Spleen (tissue), 11 donors: ENCODE measurements around the gene SEC11A. TPM values are rescaled to one million over a fixed set of nuclear protein-coding genes. Genes with fewer than 3 reads are reported as not detected.
A peak's percentile ranks its signal among the peaks of the same experiment; 100 is the strongest.
"Not testable (repeated sequence)": the region's sequence is repeated elsewhere in the genome, so short reads cannot be mapped to it uniquely, and the experiment has no call there.

Experiments used
- DNase-seq: peaks from one replicate; pipeline ENCODE4 v3.0.0-alpha.2; 2020
- H3K27ac ChIP-seq, 8 donors: fragments of 200-600 bp; sonication (generic) in 7 of 8; 1 replicate in 4 of 8; 2 replicates in 4 of 8; pipeline versions ENCODE4 v1.5.0 to v1.8.0; 2016 to 2021; ENCODE audit warnings: inconsistent platforms in 4 of 8, mild to moderate bottlenecking in 4 of 8, moderate library complexity in 1 of 8
- H3K27me3 ChIP-seq, 7 donors: fragments of 200-600 bp; sonication (generic) in 6 of 7; replicated peaks in 1 of 7; 1 replicate in 4 of 7; 2 replicates in 3 of 7; pipeline versions ENCODE4 v1.5.0 to v1.8.0; 2016 to 2021; ENCODE audit warnings: inconsistent platforms in 3 of 7, mild to moderate bottlenecking in 1 of 7
- H3K36me3 ChIP-seq, 6 donors: fragments of 200-600 bp; sonication (generic) in 5 of 6; 1 replicate in 4 of 6; 2 replicates in 2 of 6; pipeline versions ENCODE4 v1.5.0 to v1.8.0; 2016 to 2021; ENCODE audit warnings: inconsistent platforms in 2 of 6
- H3K4me1 ChIP-seq, 6 donors: fragments of 200-600 bp; sonication (generic) in 5 of 6; 1 replicate in 3 of 6; 2 replicates in 3 of 6; pipeline versions ENCODE4 v1.5.0 to v1.8.0; 2016 to 2021; ENCODE audit warnings: inconsistent platforms in 3 of 6
- H3K4me3 ChIP-seq, 8 donors: fragments of 200-600 bp; sonication (generic) in 7 of 8; 1 replicate in 4 of 8; 2 replicates in 4 of 8; pipeline versions ENCODE4 v1.5.0 to v1.8.0; 2016 to 2021; ENCODE audit warnings: inconsistent platforms in 4 of 8, mild to moderate bottlenecking in 4 of 8, moderate library complexity in 2 of 8
- H3K9me3 ChIP-seq, 8 donors: fragments of 200-600 bp; sonication (generic) in 7 of 8; 1 replicate in 4 of 8; 2 replicates in 4 of 8; pipeline versions ENCODE4 v1.5.0 to v1.8.0; 2016 to 2021; ENCODE audit warnings: inconsistent platforms in 4 of 8
- CTCF ChIP-seq, 11 experiments: fragments of 200-600 bp in 7 of 11; fragments of 450-650 bp in 4 of 11; sonication (generic) in 4 of 11; IDR thresholded peaks in 8 of 11; conservative IDR thresholded peaks in 3 of 11; 1 replicate in 7 of 11; 2 replicates in 4 of 11; pipeline versions ENCODE4 v1.4.0 to v1.8.0; 2016 to 2021; ENCODE audit warnings: antibody characterized with exemption in 11 of 11, inconsistent platforms in 4 of 11, mild to moderate bottlenecking in 1 of 11
- POLR2A ChIP-seq, 3 donors: fragments of 450-650 bp; IDR thresholded peaks; one replicate each; pipeline ENCODE4 v1.5.1; 2017; ENCODE audit warnings: antibody characterized with exemption in 3 of 3, mild to moderate bottlenecking in 1 of 3
- POLR2AphosphoS5 ChIP-seq, 3 donors: sonication (generic); formaldehyde crosslinking; IDR thresholded peaks; one replicate each; pipeline ENCODE4 v1.5.1; 2017; ENCODE audit warnings: antibody characterized with exemption in 3 of 3
- WGBS, 5 donors: extraction: QIAGEN DNeasy Blood & Tissue Kit in 3 of 5; methylation state at CpG; one replicate each; pipeline versions ENCODE4 v1.1.5 to v1.1.7; 2013 to 2018; 5-methylcytosine and 5-hydroxymethylcytosine counted together
- intact Hi-C: fragments of 100-400 bp; cut with DNase I; formaldehyde crosslinking; loops from one replicate; pipeline ENCODE4 v1.15.0; 2023; ENCODE audit warnings: low total_unique reads
- polyA plus RNA-seq, 3 donors: library from polyadenylated mRNA; stranded (reverse); fragments of 200-250 nt; gene quantifications; one replicate each; pipeline ENCODE4 v1.2.1, GENCODE V29; 2013
- total RNA-seq, 7 donors: library from RNA; depleted of rRNA in 3 of 7; stranded (reverse); fragments of >200 nt in 3 of 7; fragmentation: NEBNext Ultra II Directional in 4 of 7; extraction: Animal tissue kit (Norgen Biotek cat#: 25700) in 4 of 7; gene quantifications; one replicate each; pipeline versions ENCODE4 v1.1.0 to v1.2.1, GENCODE V29; 2016 to 2021
- donor health status: healthy with polysubstance abuse.
- donor health status: DM: no; HTN: no; CAD: no; lungs with moderate emphysema.
- donor health status: DM: no; HTN: no; CAD: no.
- donor health status: Bipolar disorder and iron deficiency.
- donor health status: healthy.
- donor health status: DM: no; HTN: no; CAD: no.
- donor health status: DM: yes; HTN: yes; CAD: no.

Gene SEC11A
- total and polyA plus RNA-seq, 10 donors, result 86.5 to 139 (median 98.9) TPM

GRCh38 chr15:84689858-84690257 is 26.1 kb downstream of the SEC11A start:
- Histone ChIP-seq H3K36me3 (peaks cover 0 to 67% (median 36%) of the 10 kb centered on the region in 6 donors), H3K9me3 (no peaks in the 10 kb centered on the region), H3K27ac (no peak overlapping the region), H3K27me3 (no peaks in the 10 kb centered on the region), H3K4me1 (peaks cover 0 to 37% (median 12%) of the 10 kb centered on the region in 6 donors), H3K4me3 (no peak overlapping the region)
- intact Hi-C loops, result no loop called here
- DNase-seq, result no peak
- TF ChIP-seq CTCF (IDR thresholded peaks at IDR 0.05 in 8 of 11, conservative IDR thresholded peaks at IDR 0.05 in 3 of 11), result no peak
- TF ChIP-seq POLR2A (IDR thresholded peaks at IDR 0.05), result no peak
- TF ChIP-seq POLR2AphosphoS5 (IDR thresholded peaks at IDR 0.05), result no peak
- 76 to 92% (median 86%) methylated on average over 4 of the region's 4 CpGs for WGBS, 5 donors

- DNase-seq, H3K9me3 ChIP-seq, H3K4me3 ChIP-seq, intact Hi-C loops, H3K27me3 ChIP-seq: not testable (repeated sequence)
- Histone ChIP-seq H3K27ac (peak overlapping the region in 3 of 8 donors; percentile 28 to 38 (median 31)), H3K4me1 (peaks cover 0 to 44% (median 8%) of the 10 kb centered on the region in 6 donors), H3K36me3 (peaks cover 0 to 100% (median 46%) of the 10 kb centered on the region in 6 donors)
- 54 to 84% (median 77%) methylated on average over 7 of the region's 7 CpGs for WGBS, 5 donors
Observed at GRCh38 chr15:84686446-84686845, 29.5 kb downstream of the SEC11A start.

- H3K4me3 ChIP-seq, result no peak overlapping the region
- peaks cover 0 to 40% (median 8%) of the 10 kb centered on the region in 6 donors for H3K4me1 ChIP-seq
- intact Hi-C loops, result no loop called here
- H3K27ac ChIP-seq, result no peak overlapping the region
- 82 to 94% (median 86%) methylated on average over 4 to 5 of the region's 5 CpGs for WGBS, 5 donors
- DNase-seq, result no peak
- H3K36me3 ChIP-seq, result peaks cover 0 to 100% (median 39%) of the 10 kb centered on the region in 6 donors
- H3K27me3 ChIP-seq, result no peaks in the 10 kb centered on the region
- H3K9me3 ChIP-seq, result no peaks in the 10 kb centered on the region
- TF ChIP-seq POLR2AphosphoS5 (IDR thresholded peaks at IDR 0.05), result no peak
- TF ChIP-seq CTCF (IDR thresholded peaks at IDR 0.05 in 8 of 11, conservative IDR thresholded peaks at IDR 0.05 in 3 of 11), result no peak
- TF ChIP-seq POLR2A (IDR thresholded peaks at IDR 0.05), result no peak
Observed at GRCh38 chr15:84685304-84685703, 30.6 kb downstream of the SEC11A start.

GRCh38 chr15:84684092-84684491 is 31.8 kb downstream of the SEC11A start:
- Histone ChIP-seq H3K9me3 (no peaks in the 10 kb centered on the region), H3K4me3 (no peak overlapping the region), H3K4me1 (peaks cover 0 to 36% (median 8%) of the 10 kb centered on the region in 6 donors), H3K27me3 (no peaks in the 10 kb centered on the region), H3K27ac (no peak overlapping the region), H3K36me3 (peaks cover 0 to 100% (median 38%) of the 10 kb centered on the region in 6 donors)
- TF ChIP-seq POLR2AphosphoS5 (IDR thresholded peaks at IDR 0.05), result no peak
- no peak for TF ChIP-seq CTCF (IDR thresholded peaks at IDR 0.05 in 8 of 11, conservative IDR thresholded peaks at IDR 0.05 in 3 of 11)
- TF ChIP-seq POLR2A (IDR thresholded peaks at IDR 0.05), result no peak
- no peak for DNase-seq
- 33 to 100% (median 85%) methylated on average over 1 of the region's 1 CpG for WGBS, 5 donors
- intact Hi-C loops, result no loop called here

- intact Hi-C loops, result no loop called here
- Histone ChIP-seq H3K27me3 (no peaks in the 10 kb centered on the region), H3K4me1 (peaks cover 0 to 32% (median 8%) of the 10 kb centered on the region in 6 donors), H3K27ac (no peak overlapping the region), H3K36me3 (peaks cover 0 to 100% (median 38%) of the 10 kb centered on the region in 6 donors), H3K9me3 (no peaks in the 10 kb centered on the region), H3K4me3 (no peak overlapping the region)
- no peak for TF ChIP-seq POLR2AphosphoS5 (IDR thresholded peaks at IDR 0.05)
- TF ChIP-seq CTCF (IDR thresholded peaks at IDR 0.05 in 8 of 11, conservative IDR thresholded peaks at IDR 0.05 in 3 of 11), result no peak
- no peak for TF ChIP-seq POLR2A (IDR thresholded peaks at IDR 0.05)
- DNase-seq, result no peak
- WGBS, 5 donors, result 77 to 90% (median 82%) methylated on average over 3 of the region's 3 CpGs
Observed at GRCh38 chr15:84681831-84682230, 34.1 kb downstream of the SEC11A start.
